NCI-H146 treated with DMSO at 0.1 percent for 48 hours (cell line): ENCODE data around the gene PCDH1.
A peak's percentile ranks its signal among the peaks of the same experiment; 100 is the strongest.
"Not testable (repeated sequence)": the region's sequence is repeated elsewhere in the genome, so short reads cannot be mapped to it uniquely, and the experiment has no call there.

Experiments used
- DNase-seq: peaks from one replicate; lab custom pipeline; 2025; ENCODE audit not compliant: unreplicated experiment; lab: John Stamatoyannopoulos, UW

The PCDH1 gene

GRCh38 chr5:141878186-141878710 lies at the start of gene PCDH1:
PCDH1 (minus strand) TSS chr5:141878410; CDS start chr5:141878262, 148 bp downstream.
- DNase-seq, result no peak

GRCh38 chr5:141926434-141926833 lies 48.2 kb upstream of the PCDH1 start:
- DNase-seq, result no peak

GRCh38 chr5:141923448-141924313 lies 45.5 kb upstream of the PCDH1 start, which contains the start of gene DELE1:
DELE1 (plus strand) TSS chr5:141923871; CDS start chr5:141923942, 71 bp downstream.
- DNase-seq, result peak; percentile 82

- DNase-seq, result not testable (repeated sequence)
Measured at GRCh38 chr5:141922827-141923447, 44.7 kb upstream of the PCDH1 start.

GRCh38 chr5:141920771-141921170 lies 42.6 kb upstream of the PCDH1 start:
- no peak for DNase-seq

GRCh38 chr5:141919218-141920119 lies 41.3 kb upstream of the PCDH1 start:
- no peak for DNase-seq

GRCh38 chr5:141917760-141918159 lies 39.5 kb upstream of the PCDH1 start:
- no peak for DNase-seq

- no peak for DNase-seq
Measured at GRCh38 chr5:141916522-141916921, 38.3 kb upstream of the PCDH1 start.

- DNase-seq, result no peak
Measured at GRCh38 chr5:141915881-141916336, 37.7 kb upstream of the PCDH1 start.

- no peak for DNase-seq
Measured at GRCh38 chr5:141914797-141915196, 36.6 kb upstream of the PCDH1 start.

- DNase-seq, result no peak
Measured at GRCh38 chr5:141914199-141914743, 36.1 kb upstream of the PCDH1 start.

GRCh38 chr5:141913560-141914198 lies 35.5 kb upstream of the PCDH1 start:
- no peak for DNase-seq

GRCh38 chr5:141910271-141910673 lies 32.1 kb upstream of the PCDH1 start:
- DNase-seq, result no peak

GRCh38 chr5:141909212-141909611 lies 31.0 kb upstream of the PCDH1 start:
- DNase-seq, result no peak

- no peak for DNase-seq
Measured at GRCh38 chr5:141908796-141909195, 30.6 kb upstream of the PCDH1 start.

GRCh38 chr5:141906972-141907371 lies 28.8 kb upstream of the PCDH1 start:
- no peak for DNase-seq

- no peak for DNase-seq
Measured at GRCh38 chr5:141906517-141906916, 28.3 kb upstream of the PCDH1 start.

- DNase-seq, result no peak
Measured at GRCh38 chr5:141904551-141904950, 26.3 kb upstream of the PCDH1 start.

- DNase-seq, result no peak
Measured at GRCh38 chr5:141903261-141903660, 25.1 kb upstream of the PCDH1 start.
